CD4-positive, CD25-positive, alpha-beta regulatory T cell (primary cell): ENCODE data around the gene PXDC1. TPM values are rescaled to one million over a fixed set of nuclear protein-coding genes. Genes with fewer than 3 reads are reported as not detected.
"Not testable (repeated sequence)": the region's sequence is repeated elsewhere in the genome, so short reads cannot be mapped to it uniquely, and the experiment has no call there.

ENCODE experiments used
- ATAC-seq, 2 donors: fragments of 150-1000 bp; cut with Tn5 transposase; one replicate each; pipeline ENCODE4 v1.10.0; 2021; ENCODE audit warnings: low read depth in 2 of 2, moderate number of reproducible peaks in 2 of 2, moderate library complexity in 1 of 2
- DNase-seq, 3 donors: peaks; one replicate each; pipeline versions ENCODE4 v3.0.0 to v3.0.0-alpha.2; 2012 to 2022; ENCODE audit warnings: mixed read lengths in 1 of 3
- H3K27ac ChIP-seq: one replicate; pipeline ENCODE4 v1.7.0; 2013; ENCODE audit warnings: mild to moderate bottlenecking, low read length; ENCODE audit not compliant: insufficient read depth, poor library complexity, severe bottlenecking
- H3K27me3 ChIP-seq: one replicate; pipeline ENCODE4 v1.7.0; 2013; ENCODE audit warnings: low read length; ENCODE audit not compliant: control insufficient read depth, insufficient read depth
- H3K36me3 ChIP-seq: one replicate; pipeline ENCODE4 v1.7.0; 2013; ENCODE audit warnings: mild to moderate bottlenecking, low read length, moderate library complexity; ENCODE audit not compliant: control insufficient read depth, insufficient read depth
- H3K4me1 ChIP-seq: 2 replicates; pipeline ENCODE4 v1.7.0; 2013; ENCODE audit warnings: mild to moderate bottlenecking, low read length; ENCODE audit not compliant: insufficient read depth, control insufficient read depth, poor library complexity, severe bottlenecking
- H3K4me3 ChIP-seq: one replicate; pipeline ENCODE4 v1.7.0; 2013; ENCODE audit warnings: low read depth, mild to moderate bottlenecking, low read length, moderate library complexity
- H3K9me3 ChIP-seq, 2 experiments: 1 replicate in 1 of 2; 2 replicates in 1 of 2; pipeline ENCODE4 v1.7.0; 2013; ENCODE audit warnings: low read length in 2 of 2, mild to moderate bottlenecking in 1 of 2, moderate library complexity in 1 of 2; ENCODE audit not compliant: control insufficient read depth in 2 of 2
- H3K27ac Mint-ChIP-seq, 3 donors: one replicate each; pipeline ENCODE4 v1.8.0; 2020 to 2022; ENCODE audit warnings: mild to moderate bottlenecking in 3 of 3, mixed read lengths in 3 of 3, moderate library complexity in 2 of 3
- H3K27me3 Mint-ChIP-seq: one replicate; pipeline ENCODE4 v1.8.0; 2022; ENCODE audit warnings: mild to moderate bottlenecking, mixed read lengths
- H3K36me3 Mint-ChIP-seq: one replicate; pipeline ENCODE4 v1.8.0; 2020; ENCODE audit warnings: mixed read lengths
- H3K4me1 Mint-ChIP-seq, 4 donors: one replicate each; pipeline ENCODE4 v1.8.0; 2020 to 2022; ENCODE audit warnings: mixed read lengths in 4 of 4, mild to moderate bottlenecking in 1 of 4
- H3K4me3 Mint-ChIP-seq, 4 donors: one replicate each; pipeline ENCODE4 v1.8.0; 2020 to 2022; ENCODE audit warnings: mild to moderate bottlenecking in 4 of 4, mixed read lengths in 4 of 4, moderate library complexity in 3 of 4
- H3K9me3 Mint-ChIP-seq, 7 donors: one replicate each; pipeline ENCODE4 v1.8.0; 2020 to 2022; ENCODE audit warnings: mixed read lengths in 7 of 7, mild to moderate bottlenecking in 3 of 7, moderate library complexity in 2 of 7
- polyA plus RNA-seq, 4 donors: library from polyadenylated mRNA; unstranded; fragments of 300-500 nt; fragmentation: Illumina TruSeq; gene quantifications; one replicate each; pipeline ENCODE4 v1.2.3, GENCODE V29; 2021
- total RNA-seq: library from RNA; stranded (reverse); gene quantifications from one replicate; pipeline ENCODE4 v1.2.3, GENCODE V29; 2022

The PXDC1 gene
- total and polyA plus RNA-seq, 5 donors from 2014 or later = 1.1 TPM; not detected in 4

DNA sequence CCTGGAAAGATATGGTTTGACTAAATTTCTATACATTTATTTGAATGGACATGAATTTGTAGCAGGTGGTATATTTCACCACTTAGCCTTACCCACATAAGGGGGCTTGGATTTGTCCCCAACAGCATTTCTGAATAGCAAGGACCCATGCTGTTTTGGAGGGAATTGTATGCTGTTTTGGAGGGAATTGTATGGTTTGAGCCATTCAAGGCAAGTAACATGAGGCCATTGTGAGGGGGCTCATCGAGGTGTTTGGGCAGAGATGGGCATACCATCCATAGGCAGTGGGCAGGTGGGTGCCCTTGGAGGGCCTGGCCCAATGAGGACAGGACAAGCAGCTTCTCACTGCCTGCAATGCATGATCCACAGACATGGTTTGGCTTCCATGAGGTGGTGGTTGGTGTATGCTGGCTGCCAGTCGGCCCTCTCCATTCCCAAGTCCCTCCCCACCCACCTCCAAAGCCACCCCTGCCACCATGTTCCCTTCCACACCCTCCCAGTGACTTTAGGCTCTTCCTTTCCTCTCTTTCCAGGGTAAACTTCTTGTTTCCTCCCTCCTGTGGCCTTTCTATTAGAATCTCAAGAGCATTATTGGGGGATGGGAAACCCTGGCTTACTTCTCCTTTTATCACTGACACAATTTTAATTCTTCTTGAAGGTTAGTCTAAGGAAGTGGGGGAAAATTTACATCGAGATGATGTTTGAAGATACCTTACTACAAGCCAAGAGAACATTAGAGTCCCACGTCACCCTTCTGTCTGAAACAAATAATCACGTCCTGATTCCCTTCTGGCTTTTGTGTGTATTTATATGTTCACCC is 13.2 kb upstream of the PXDC1 start:
- H3K36me3 ChIP-seq = no peaks in the 10 kb centered on the region
- no peaks in the 10 kb centered on the region for H3K9me3 ChIP-seq
- H3K27me3 Mint-ChIP-seq = peaks cover 4% of the 10 kb centered on the region
- no peaks in the 10 kb centered on the region for H3K4me1 ChIP-seq
- no peaks in the 10 kb centered on the region for H3K36me3 Mint-ChIP-seq
- no peak overlapping the region for H3K4me3 Mint-ChIP-seq
- H3K27ac ChIP-seq = no peak overlapping the region
- no peak overlapping the region for H3K4me3 ChIP-seq
- H3K27ac Mint-ChIP-seq = no peak overlapping the region
- peaks cover 0 to 2% (median 0%) of the 10 kb centered on the region in 4 donors for H3K4me1 Mint-ChIP-seq
- DNase-seq = no peak
- no peaks in the 10 kb centered on the region for H3K9me3 Mint-ChIP-seq
- no peak for ATAC-seq
- H3K27me3 ChIP-seq = no peaks in the 10 kb centered on the region

DNA sequence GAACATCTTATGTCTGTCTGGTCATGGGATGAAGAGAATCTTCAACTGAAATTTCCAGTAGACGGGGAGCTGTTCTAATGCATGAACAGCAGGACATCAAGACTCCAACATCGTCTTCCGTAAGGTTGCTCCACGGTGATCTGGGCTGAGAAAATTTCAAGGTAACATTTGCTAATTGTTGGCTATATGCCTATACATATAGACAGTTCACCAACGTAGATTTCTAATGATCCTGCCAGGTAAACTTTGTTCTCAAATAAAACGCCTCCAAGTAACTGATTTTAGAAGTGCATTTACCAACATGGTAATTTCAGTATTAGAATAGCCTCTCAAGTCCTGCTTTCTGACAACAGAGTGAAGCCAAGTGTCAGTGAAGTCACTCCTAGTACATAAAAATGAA is 11.3 kb upstream of the PXDC1 start:
- no peaks in the 10 kb centered on the region for H3K9me3 ChIP-seq
- Mint-ChIP-seq H3K4me1 (peaks cover 0 to under 1% (median 0%) of the 10 kb centered on the region in 4 donors), H3K36me3 (no peaks in the 10 kb centered on the region), H3K9me3 (no peaks in the 10 kb centered on the region), H3K27ac (no peak overlapping the region), H3K27me3 (peaks cover 4% of the 10 kb centered on the region), H3K4me3 (no peak overlapping the region)
- H3K4me3 ChIP-seq = no peak overlapping the region
- ATAC-seq (no peak), DNase-seq (no peak)
- H3K27ac ChIP-seq = no peak overlapping the region
- no peaks in the 10 kb centered on the region for H3K27me3 ChIP-seq
- H3K4me1 ChIP-seq = no peaks in the 10 kb centered on the region
- H3K36me3 ChIP-seq = no peaks in the 10 kb centered on the region

DNA sequence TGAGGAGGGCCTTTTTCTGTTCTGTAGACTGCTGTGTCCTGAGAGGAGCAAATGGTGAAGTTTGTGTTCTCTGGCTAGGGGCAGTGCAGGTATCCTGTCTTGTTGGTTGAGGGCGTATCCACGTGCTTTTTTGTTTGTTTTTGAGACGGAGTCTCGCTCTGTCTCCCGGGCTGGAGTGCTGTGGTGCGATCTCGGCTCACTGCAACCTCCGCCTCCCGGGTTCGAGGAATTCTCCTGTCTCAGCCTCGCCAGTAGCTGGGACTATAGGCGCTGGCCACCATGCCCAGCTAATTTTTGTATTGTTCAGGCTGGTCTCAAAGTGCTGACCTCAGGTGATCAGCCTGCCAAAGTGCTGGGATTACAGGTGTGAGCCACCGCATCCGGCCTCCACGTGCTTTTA is 10.8 kb upstream of the PXDC1 start:
- Histone ChIP-seq H3K4me3 (no peak overlapping the region), H3K9me3 (no peaks in the 10 kb centered on the region), H3K27me3 (no peaks in the 10 kb centered on the region), H3K27ac (no peak overlapping the region), H3K4me1 (no peaks in the 10 kb centered on the region), H3K36me3 (no peaks in the 10 kb centered on the region)
- DNase-seq (no peak), ATAC-seq (no peak)
- H3K9me3 Mint-ChIP-seq = no peaks in the 10 kb centered on the region
- no peaks in the 10 kb centered on the region for H3K36me3 Mint-ChIP-seq
- H3K27ac Mint-ChIP-seq = peak overlapping the region in 1 of 3 donors; percentile 42
- H3K4me1 Mint-ChIP-seq = no peaks in the 10 kb centered on the region
- H3K27me3 Mint-ChIP-seq = peaks cover 4% of the 10 kb centered on the region
- H3K4me3 Mint-ChIP-seq = no peak overlapping the region

DNA sequence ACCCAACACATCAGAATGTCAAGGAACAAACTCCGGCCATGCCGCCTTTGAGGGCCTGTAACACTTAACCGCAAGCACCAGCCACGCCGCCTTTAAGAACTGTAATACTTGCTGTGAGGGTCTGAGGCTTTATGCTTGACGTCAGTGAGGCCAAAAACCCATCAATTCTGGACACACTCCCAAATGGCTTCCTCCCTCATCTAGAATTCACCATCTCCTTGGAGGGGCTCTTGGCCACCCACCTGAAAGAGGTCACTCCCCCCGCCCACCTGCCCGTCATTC is 10.4 kb upstream of the PXDC1 start:
- no peaks in the 10 kb centered on the region for H3K27me3 ChIP-seq
- H3K4me3 Mint-ChIP-seq = no peak overlapping the region
- no peaks in the 10 kb centered on the region for H3K36me3 ChIP-seq
- no peaks in the 10 kb centered on the region for H3K9me3 ChIP-seq
- H3K4me1 Mint-ChIP-seq = no peaks in the 10 kb centered on the region
- no peak overlapping the region for H3K27ac Mint-ChIP-seq
- H3K9me3 Mint-ChIP-seq = no peaks in the 10 kb centered on the region
- no peak for ATAC-seq
- H3K4me3 ChIP-seq = no peak overlapping the region
- peaks cover 4% of the 10 kb centered on the region for H3K27me3 Mint-ChIP-seq
- H3K4me1 ChIP-seq = no peaks in the 10 kb centered on the region
- no peaks in the 10 kb centered on the region for H3K36me3 Mint-ChIP-seq
- DNase-seq = no peak
- no peak overlapping the region for H3K27ac ChIP-seq

DNA sequence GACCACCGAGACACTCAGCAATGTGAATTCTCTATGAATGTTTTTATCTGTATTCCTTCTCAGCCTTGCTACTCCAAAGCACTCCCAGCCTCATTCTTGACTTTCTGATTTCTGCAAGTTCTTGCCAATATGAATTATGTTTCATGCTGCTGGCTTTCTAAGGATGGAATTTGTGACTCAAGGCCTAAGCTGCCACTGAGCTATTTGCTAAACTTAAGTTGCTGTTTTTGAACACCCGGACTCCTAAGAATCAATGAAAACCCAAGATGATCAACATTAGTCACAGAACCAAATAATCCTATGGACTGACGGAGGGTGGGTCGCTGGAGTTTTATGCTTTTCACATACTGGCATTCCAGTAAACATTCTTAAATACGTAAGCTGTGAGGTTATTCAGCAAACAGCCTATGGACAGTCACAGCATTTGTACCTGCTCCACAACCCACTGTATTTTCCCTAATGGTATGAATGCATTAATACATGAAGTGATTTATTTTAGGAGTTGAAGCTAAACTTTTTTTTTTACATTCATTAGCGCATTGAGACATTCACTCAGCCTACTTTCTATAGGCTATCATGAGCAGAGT is 8.2 kb upstream of the PXDC1 start:
- Histone ChIP-seq H3K36me3 (no peaks in the 10 kb centered on the region), H3K9me3 (no peaks in the 10 kb centered on the region), H3K27me3 (no peaks in the 10 kb centered on the region), H3K4me1 (no peaks in the 10 kb centered on the region), H3K4me3 (no peak overlapping the region), H3K27ac (no peak overlapping the region)
- Mint-ChIP-seq H3K4me3 (no peak overlapping the region), H3K4me1 (no peaks in the 10 kb centered on the region), H3K27me3 (peaks cover 12% of the 10 kb centered on the region), H3K9me3 (no peaks in the 10 kb centered on the region), H3K27ac (no peak overlapping the region), H3K36me3 (no peaks in the 10 kb centered on the region)
- no peak for DNase-seq
- ATAC-seq = no peak

DNA sequence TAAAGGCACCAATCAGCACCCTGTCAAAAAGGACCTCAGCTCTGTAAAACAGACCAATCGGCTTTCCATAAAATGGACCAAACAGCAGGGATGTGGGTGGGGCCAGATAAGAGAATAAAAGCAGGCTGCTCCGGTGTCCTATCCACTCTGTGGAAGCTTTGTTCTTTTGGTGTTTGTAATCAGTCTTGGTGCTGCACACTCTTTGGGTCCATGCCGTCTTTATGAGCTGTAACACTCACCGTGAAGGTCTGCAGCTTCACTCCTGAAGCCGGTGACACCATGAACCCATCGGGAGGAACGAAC is 7.3 kb upstream of the PXDC1 start:
- Histone ChIP-seq H3K9me3 (no peaks in the 10 kb centered on the region), H3K36me3 (no peaks in the 10 kb centered on the region), H3K4me1 (no peaks in the 10 kb centered on the region), H3K27me3 (peaks cover 2% of the 10 kb centered on the region), H3K27ac (no peak overlapping the region), H3K4me3 (no peak overlapping the region)
- no peaks in the 10 kb centered on the region for H3K36me3 Mint-ChIP-seq
- ATAC-seq = no peak
- no peak overlapping the region for H3K27ac Mint-ChIP-seq
- no peak overlapping the region for H3K4me3 Mint-ChIP-seq
- no peaks in the 10 kb centered on the region for H3K4me1 Mint-ChIP-seq
- H3K27me3 Mint-ChIP-seq = peaks cover 20% of the 10 kb centered on the region
- DNase-seq = no peak
- no peaks in the 10 kb centered on the region for H3K9me3 Mint-ChIP-seq

DNA sequence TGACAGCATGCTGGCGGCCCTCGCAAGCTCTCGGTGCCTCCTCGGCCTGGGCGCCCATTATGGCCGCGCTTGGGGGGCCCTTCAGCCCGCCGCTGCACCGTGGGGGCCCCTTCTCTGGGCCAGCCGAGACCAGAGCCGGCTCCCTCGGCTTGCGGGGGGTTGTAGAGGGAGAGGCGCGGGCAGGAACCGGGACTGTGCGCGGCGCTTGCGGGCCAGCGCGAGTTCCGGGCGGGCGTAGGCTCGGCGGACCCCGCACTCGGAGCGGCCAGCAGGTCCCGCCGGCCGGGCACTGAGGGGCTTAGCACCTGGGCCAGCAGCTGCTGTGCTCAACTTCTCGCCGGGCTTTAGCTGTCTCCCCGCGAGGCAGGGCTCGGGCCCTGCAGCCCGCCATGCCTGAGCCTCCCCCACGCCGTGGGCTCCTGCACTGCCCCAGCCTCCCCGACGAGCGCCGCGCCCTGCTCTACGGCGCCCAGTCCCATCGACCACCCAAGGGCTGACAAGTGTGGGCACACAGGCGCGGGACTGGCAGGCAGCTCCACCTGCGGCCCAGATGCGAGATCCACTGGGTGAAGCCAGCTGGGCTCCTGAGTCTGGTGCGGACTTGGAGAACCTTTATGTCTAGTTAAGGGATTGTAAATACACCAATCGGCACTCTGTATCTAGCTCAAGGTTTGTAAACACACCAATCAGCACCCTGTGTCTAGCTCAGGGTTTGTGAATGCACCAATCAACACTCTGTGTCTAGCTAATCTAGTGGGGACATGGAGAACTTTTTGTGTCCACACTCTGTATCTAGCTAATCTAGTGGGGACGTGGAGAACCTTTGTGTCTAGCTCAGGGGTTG is 6.7 kb upstream of the PXDC1 start:
- H3K27me3 ChIP-seq, H3K4me1 Mint-ChIP-seq, H3K4me3 ChIP-seq, DNase-seq, H3K27ac ChIP-seq, H3K36me3 ChIP-seq, H3K9me3 ChIP-seq, H3K9me3 Mint-ChIP-seq, H3K4me3 Mint-ChIP-seq, ATAC-seq, H3K27ac Mint-ChIP-seq, H3K4me1 ChIP-seq, H3K36me3 Mint-ChIP-seq: not testable (repeated sequence)
- peaks cover 26% of the 10 kb centered on the region for H3K27me3 Mint-ChIP-seq
